GM23338 (cell line): ENCODE data around the gene FLT1.

Source experiments
- CREB1 ChIP-seq: fragments of 250-450 bp; sonication (Bioruptor Pico); IDR thresholded peaks from 2 replicates; pipeline ENCODE4 v1.5.0; 2020; ENCODE audit warnings: low read depth, mild to moderate bottlenecking, moderate library complexity
- EZH2 ChIP-seq: fragments of 200-600 bp; sonication (generic); IDR thresholded peaks from one replicate; pipeline ENCODE4 v1.8.0; 2017; ENCODE audit warnings: antibody characterized with exemption, mild to moderate bottlenecking, low read depth; ENCODE audit not compliant: unreplicated experiment
- EZH2phosphoT487 ChIP-seq: fragments of 200-600 bp; sonication (generic); IDR thresholded peaks from one replicate; pipeline ENCODE4 v1.8.1; 2018; ENCODE audit warnings: antibody characterized with exemption; ENCODE audit not compliant: unreplicated experiment
- JUNB ChIP-seq: IDR thresholded peaks from one replicate; pipeline ENCODE4 v1.6.1; 2016; ENCODE audit warnings: antibody characterized with exemption; ENCODE audit not compliant: unreplicated experiment
- NANOG ChIP-seq: IDR thresholded peaks from 2 replicates; pipeline ENCODE4 v1.6.1; 2016; ENCODE audit warnings: antibody characterized with exemption, borderline replicate concordance
- POLR2AphosphoS5 ChIP-seq: IDR thresholded peaks from 2 replicates; pipeline ENCODE4 v1.6.1; 2016; ENCODE audit warnings: antibody characterized with exemption, low read depth
- STAT1 ChIP-seq: IDR thresholded peaks from one replicate; pipeline ENCODE4 v1.6.1; 2016; ENCODE audit warnings: antibody characterized with exemption; ENCODE audit not compliant: unreplicated experiment
- ZNF114 ChIP-seq: fragments of 250-450 bp; sonication (Bioruptor Pico); IDR thresholded peaks from 2 replicates; pipeline ENCODE4 v1.5.0; 2020; ENCODE audit warnings: mild to moderate bottlenecking, moderate library complexity
- ZNF331 ChIP-seq: fragments of 250-450 bp; sonication (Bioruptor Pico); IDR thresholded peaks from 2 replicates; pipeline ENCODE4 v1.5.0; 2020; ENCODE audit warnings: low read depth, mild to moderate bottlenecking, moderate library complexity
- TF ChIP-seq, protein P1 (sequence below), 2 experiments: fragments of 200-600 bp in 1 of 2; sonication (generic) in 1 of 2; conservative IDR thresholded peaks; 2 replicates each; pipeline versions ENCODE4 v1.5.1 to v1.6.1; 2016 to 2017; ENCODE audit warnings: antibody characterized with exemption in 2 of 2, low read depth in 2 of 2, mild to moderate bottlenecking in 2 of 2, moderate library complexity in 1 of 2
- TF ChIP-seq, protein P2 (sequence below): IDR thresholded peaks from one replicate; pipeline ENCODE4 v1.6.1; 2018; ENCODE audit warnings: antibody characterized with exemption; ENCODE audit not compliant: unreplicated experiment
- TF ChIP-seq, protein P3 (sequence below): fragments of 250-450 bp; sonication (Bioruptor Pico); IDR thresholded peaks from 2 replicates; pipeline ENCODE4 v1.5.0; 2020; ENCODE audit warnings: mild to moderate bottlenecking, moderate library complexity
- TF ChIP-seq, protein P4 (sequence below): IDR thresholded peaks from 2 replicates; pipeline ENCODE4 v1.6.1; 2016; ENCODE audit warnings: antibody characterized with exemption

DNA sequence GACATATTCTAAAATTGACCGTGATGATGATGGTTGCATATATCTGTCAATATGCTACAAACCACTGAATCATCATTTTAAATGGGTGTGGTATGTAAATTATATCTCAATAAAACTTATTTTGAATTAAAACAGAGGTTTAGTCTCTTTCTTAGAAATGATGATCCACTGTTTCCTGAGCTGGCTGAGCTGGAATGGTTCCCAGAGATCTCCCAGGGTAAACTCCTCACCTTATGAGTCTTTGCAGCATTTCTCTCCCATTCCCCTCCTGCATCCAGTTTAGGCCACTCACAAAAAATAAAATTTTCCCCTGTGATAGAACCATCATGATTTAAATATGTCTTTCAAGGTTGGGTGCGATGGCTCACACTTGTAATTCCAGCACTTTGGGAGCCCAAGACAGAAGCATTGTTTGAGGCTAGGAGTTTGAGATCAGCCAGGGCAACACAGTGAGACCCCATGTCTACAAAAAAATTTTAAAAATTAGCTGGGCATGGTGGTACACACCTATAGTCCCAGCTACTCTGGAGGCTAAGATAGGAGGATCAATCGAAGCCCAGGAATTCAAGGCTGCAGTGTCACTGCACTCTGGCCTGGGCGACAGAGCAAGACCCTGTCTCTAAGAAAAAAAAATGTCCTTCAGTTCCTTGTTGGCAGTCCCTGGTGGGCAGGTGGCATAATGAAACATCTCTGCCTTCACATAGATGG, 46.1 kb downstream of the FLT1 start:
- TF ChIP-seq, protein P1, sequence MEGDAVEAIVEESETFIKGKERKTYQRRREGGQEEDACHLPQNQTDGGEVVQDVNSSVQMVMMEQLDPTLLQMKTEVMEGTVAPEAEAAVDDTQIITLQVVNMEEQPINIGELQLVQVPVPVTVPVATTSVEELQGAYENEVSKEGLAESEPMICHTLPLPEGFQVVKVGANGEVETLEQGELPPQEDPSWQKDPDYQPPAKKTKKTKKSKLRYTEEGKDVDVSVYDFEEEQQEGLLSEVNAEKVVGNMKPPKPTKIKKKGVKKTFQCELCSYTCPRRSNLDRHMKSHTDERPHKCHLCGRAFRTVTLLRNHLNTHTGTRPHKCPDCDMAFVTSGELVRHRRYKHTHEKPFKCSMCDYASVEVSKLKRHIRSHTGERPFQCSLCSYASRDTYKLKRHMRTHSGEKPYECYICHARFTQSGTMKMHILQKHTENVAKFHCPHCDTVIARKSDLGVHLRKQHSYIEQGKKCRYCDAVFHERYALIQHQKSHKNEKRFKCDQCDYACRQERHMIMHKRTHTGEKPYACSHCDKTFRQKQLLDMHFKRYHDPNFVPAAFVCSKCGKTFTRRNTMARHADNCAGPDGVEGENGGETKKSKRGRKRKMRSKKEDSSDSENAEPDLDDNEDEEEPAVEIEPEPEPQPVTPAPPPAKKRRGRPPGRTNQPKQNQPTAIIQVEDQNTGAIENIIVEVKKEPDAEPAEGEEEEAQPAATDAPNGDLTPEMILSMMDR (conservative IDR thresholded peaks at IDR 0.05; ENCODE audit: low read depth in 2 of 2): no peak
- TF ChIP-seq CREB1 (CRISPR knock-in tag) (no peak), EZH2phosphoT487 (no peak), POLR2AphosphoS5 (no peak), NANOG (no peak), STAT1 (no peak), EZH2 (no peak), JUNB (no peak), ZNF331 (CRISPR knock-in tag) (no peak), ZNF114 (no peak)
- TF ChIP-seq, protein P2, sequence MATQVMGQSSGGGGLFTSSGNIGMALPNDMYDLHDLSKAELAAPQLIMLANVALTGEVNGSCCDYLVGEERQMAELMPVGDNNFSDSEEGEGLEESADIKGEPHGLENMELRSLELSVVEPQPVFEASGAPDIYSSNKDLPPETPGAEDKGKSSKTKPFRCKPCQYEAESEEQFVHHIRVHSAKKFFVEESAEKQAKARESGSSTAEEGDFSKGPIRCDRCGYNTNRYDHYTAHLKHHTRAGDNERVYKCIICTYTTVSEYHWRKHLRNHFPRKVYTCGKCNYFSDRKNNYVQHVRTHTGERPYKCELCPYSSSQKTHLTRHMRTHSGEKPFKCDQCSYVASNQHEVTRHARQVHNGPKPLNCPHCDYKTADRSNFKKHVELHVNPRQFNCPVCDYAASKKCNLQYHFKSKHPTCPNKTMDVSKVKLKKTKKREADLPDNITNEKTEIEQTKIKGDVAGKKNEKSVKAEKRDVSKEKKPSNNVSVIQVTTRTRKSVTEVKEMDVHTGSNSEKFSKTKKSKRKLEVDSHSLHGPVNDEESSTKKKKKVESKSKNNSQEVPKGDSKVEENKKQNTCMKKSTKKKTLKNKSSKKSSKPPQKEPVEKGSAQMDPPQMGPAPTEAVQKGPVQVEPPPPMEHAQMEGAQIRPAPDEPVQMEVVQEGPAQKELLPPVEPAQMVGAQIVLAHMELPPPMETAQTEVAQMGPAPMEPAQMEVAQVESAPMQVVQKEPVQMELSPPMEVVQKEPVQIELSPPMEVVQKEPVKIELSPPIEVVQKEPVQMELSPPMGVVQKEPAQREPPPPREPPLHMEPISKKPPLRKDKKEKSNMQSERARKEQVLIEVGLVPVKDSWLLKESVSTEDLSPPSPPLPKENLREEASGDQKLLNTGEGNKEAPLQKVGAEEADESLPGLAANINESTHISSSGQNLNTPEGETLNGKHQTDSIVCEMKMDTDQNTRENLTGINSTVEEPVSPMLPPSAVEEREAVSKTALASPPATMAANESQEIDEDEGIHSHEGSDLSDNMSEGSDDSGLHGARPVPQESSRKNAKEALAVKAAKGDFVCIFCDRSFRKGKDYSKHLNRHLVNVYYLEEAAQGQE: no peak
- TF ChIP-seq, protein P3, sequence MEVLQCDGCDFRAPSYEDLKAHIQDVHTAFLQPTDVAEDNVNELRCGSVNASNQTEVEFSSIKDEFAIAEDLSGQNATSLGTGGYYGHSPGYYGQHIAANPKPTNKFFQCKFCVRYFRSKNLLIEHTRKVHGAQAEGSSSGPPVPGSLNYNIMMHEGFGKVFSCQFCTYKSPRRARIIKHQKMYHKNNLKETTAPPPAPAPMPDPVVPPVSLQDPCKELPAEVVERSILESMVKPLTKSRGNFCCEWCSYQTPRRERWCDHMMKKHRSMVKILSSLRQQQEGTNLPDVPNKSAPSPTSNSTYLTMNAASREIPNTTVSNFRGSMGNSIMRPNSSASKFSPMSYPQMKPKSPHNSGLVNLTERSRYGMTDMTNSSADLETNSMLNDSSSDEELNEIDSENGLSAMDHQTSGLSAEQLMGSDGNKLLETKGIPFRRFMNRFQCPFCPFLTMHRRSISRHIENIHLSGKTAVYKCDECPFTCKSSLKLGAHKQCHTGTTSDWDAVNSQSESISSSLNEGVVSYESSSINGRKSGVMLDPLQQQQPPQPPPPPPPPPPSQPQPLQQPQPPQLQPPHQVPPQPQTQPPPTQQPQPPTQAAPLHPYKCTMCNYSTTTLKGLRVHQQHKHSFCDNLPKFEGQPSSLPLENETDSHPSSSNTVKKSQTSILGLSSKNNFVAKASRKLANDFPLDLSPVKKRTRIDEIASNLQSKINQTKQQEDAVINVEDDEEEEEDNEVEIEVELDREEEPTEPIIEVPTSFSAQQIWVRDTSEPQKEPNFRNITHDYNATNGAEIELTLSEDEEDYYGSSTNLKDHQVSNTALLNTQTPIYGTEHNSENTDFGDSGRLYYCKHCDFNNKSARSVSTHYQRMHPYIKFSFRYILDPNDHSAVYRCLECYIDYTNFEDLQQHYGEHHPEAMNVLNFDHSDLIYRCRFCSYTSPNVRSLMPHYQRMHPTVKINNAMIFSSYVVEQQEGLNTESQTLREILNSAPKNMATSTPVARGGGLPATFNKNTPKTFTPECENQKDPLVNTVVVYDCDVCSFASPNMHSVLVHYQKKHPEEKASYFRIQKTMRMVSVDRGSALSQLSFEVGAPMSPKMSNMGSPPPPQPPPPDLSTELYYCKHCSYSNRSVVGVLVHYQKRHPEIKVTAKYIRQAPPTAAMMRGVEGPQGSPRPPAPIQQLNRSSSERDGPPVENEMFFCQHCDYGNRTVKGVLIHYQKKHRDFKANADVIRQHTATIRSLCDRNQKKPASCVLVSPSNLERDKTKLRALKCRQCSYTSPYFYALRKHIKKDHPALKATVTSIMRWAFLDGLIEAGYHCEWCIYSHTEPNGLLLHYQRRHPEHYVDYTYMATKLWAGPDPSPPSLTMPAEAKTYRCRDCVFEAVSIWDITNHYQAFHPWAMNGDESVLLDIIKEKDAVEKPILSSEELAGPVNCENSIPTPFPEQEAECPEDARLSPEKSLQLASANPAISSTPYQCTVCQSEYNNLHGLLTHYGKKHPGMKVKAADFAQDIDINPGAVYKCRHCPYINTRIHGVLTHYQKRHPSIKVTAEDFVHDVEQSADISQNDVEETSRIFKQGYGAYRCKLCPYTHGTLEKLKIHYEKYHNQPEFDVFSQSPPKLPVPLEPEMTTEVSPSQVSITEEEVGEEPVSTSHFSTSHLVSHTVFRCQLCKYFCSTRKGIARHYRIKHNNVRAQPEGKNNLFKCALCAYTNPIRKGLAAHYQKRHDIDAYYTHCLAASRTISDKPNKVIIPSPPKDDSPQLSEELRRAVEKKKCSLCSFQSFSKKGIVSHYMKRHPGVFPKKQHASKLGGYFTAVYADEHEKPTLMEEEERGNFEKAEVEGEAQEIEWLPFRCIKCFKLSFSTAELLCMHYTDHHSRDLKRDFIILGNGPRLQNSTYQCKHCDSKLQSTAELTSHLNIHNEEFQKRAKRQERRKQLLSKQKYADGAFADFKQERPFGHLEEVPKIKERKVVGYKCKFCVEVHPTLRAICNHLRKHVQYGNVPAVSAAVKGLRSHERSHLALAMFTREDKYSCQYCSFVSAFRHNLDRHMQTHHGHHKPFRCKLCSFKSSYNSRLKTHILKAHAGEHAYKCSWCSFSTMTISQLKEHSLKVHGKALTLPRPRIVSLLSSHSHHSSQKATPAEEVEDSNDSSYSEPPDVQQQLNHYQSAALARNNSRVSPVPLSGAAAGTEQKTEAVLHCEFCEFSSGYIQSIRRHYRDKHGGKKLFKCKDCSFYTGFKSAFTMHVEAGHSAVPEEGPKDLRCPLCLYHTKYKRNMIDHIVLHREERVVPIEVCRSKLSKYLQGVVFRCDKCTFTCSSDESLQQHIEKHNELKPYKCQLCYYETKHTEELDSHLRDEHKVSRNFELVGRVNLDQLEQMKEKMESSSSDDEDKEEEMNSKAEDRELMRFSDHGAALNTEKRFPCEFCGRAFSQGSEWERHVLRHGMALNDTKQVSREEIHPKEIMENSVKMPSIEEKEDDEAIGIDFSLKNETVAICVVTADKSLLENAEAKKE: no peak
- TF ChIP-seq, protein P4, sequence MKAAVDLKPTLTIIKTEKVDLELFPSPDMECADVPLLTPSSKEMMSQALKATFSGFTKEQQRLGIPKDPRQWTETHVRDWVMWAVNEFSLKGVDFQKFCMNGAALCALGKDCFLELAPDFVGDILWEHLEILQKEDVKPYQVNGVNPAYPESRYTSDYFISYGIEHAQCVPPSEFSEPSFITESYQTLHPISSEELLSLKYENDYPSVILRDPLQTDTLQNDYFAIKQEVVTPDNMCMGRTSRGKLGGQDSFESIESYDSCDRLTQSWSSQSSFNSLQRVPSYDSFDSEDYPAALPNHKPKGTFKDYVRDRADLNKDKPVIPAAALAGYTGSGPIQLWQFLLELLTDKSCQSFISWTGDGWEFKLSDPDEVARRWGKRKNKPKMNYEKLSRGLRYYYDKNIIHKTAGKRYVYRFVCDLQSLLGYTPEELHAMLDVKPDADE: no peak
